GM20431 (cell line): ENCODE measurements around the gene NT5C3A.
"Not testable (repeated sequence)": the region's sequence is repeated elsewhere in the genome, so short reads cannot be mapped to it uniquely, and the experiment has no call there.

Experiments used
- in situ Hi-C: fragments of 300-500 bp; cut with MseI, MboI; formaldehyde crosslinking; loops from one replicate; pipeline ENCODE4 v1.15.0; 2020; ENCODE audit warnings: low sequenced_read_pairs; ENCODE audit not compliant: unreplicated experiment

Gene NT5C3A

DNA sequence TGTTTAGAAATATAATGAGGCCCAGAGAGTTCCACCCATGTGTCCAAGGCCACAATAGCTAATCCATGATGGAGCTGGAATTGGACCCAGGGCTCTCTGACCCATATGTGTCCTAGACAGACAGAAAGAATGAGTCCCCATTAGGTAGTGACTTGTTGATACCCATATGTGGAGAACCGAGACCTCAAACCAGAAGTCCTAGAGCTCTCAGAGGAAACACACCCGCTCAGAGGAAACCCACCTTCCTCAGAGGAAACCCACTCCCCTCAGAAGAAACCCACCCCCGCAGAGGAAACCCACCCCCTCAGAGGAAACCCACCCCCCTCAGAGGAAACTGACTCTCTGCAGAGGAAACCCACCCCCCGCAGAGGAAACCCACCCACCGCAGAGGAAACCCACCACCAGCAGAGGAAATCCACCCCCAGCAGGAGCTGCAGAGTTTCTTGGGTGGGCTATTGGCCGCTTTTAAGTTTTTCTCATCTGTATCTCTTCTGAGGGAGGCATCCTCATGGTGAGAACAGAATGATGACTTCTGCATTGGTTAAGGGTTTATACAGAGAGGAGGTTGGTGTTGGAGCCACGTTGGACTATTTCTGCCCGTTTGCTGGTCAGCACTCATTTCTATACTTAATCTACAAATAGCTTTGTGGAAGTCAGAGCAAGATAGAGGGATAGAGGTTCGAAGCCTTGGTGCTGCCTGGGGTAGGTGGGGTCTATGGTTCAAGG is 70.4 kb downstream of the NT5C3A start:
- in situ Hi-C loops = not testable (repeated sequence)

- in situ Hi-C loops = not testable (repeated sequence)
Observed at GRCh38 chr7:32991068-32991585, 71.4 kb downstream of the NT5C3A start.

GRCh38 chr7:32988148-32988547 is 74.4 kb downstream of the NT5C3A start:
- in situ Hi-C loops = not testable (repeated sequence)

GRCh38 chr7:32979902-32980301 is 82.7 kb downstream of the NT5C3A start:
- in situ Hi-C loops = not testable (repeated sequence)

GRCh38 chr7:32979246-32979645 is 83.3 kb downstream of the NT5C3A start:
- in situ Hi-C loops = not testable (repeated sequence)

DNA sequence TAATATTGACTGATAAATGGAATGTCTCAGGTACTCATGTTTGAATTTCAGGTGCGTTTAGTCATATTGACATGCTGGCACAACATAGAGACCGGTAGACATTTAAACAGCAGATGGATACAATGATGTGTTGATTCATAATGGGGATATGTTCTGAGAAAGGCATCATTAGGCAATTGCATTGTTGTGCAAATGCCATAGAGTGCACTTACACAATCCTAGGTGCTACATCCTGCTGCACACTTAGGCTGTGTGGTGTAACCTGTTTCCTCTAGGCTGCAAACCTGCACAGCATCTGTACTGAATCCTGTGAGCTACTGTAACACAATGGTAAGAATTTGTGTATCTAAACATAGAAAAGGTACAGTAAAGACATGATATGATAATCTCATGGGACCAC is 85.4 kb downstream of the NT5C3A start:
- in situ Hi-C loops = not testable (repeated sequence)

DNA sequence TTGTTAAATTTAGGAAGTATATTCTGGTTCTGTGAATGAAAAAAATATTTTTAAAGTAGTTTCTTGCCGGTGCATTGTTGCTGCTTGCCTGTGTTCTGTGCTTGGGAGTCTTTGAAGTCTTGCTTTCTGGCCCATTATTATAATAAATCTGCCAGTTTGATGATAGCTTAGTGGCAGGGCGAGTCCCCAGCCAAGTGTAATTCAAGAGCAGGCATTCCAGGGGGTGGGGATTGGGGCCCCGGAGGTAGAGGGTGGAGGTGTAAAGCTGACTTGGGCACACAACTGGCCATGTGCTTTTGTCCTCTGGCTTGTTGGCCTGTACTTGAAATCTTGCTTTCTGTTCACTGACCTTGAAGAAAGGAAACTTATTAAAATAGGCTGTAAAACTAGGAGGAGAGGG is 90.6 kb downstream of the NT5C3A start:
- in situ Hi-C loops = not testable (repeated sequence)

DNA sequence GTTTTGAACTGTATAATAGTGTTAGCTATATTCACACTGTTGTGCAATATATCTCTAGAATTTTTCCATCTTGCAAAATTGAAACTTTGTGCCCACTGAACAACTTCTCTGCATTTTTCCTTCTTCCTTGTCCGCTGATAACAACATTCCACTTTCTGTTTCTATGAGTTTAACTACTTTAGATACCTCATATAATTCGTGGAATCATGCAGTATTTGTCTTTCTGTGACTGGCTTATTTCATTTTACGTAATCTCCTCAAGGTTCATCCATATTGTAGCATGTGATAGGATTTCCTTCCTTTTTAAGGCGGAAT is 95.4 kb downstream of the NT5C3A start:
- in situ Hi-C loops = not testable (repeated sequence)

DNA sequence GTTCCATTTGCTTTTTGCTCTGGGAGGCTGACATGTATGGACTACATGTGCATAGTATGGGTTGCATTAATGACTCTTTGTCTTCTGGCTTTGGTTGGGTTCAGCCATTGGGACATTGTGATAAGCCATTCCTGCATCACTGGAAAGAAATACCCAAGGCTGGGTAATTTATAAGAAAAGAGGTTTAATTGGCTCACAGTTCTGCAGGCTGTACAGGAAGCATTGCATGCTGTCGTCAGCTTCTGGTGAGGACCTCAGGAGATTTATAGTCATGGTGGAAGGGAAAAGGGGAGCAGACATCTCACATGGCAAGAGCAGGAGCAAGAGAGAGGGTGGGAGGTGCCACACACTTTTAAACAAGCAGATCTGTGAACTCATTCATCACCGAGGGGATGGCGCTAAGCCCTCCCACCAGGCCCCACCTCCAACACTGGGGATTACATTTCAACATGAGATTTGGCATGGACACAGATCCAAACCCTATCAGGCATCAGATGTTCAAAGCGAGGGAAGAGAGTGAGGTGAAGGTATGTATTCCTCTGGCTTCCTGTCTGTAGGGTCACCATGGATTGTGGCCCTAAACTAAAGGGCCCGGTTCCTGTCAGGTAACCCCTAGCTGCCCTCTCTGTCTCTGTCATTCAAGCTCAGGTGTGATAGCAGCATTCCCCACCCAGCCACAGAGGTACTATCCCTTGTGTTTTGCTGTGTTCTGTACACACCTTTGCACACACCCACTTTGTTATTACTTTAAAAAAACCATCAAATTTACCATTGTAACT is 95.9 kb downstream of the NT5C3A start:
- in situ Hi-C loops = not testable (repeated sequence)

DNA sequence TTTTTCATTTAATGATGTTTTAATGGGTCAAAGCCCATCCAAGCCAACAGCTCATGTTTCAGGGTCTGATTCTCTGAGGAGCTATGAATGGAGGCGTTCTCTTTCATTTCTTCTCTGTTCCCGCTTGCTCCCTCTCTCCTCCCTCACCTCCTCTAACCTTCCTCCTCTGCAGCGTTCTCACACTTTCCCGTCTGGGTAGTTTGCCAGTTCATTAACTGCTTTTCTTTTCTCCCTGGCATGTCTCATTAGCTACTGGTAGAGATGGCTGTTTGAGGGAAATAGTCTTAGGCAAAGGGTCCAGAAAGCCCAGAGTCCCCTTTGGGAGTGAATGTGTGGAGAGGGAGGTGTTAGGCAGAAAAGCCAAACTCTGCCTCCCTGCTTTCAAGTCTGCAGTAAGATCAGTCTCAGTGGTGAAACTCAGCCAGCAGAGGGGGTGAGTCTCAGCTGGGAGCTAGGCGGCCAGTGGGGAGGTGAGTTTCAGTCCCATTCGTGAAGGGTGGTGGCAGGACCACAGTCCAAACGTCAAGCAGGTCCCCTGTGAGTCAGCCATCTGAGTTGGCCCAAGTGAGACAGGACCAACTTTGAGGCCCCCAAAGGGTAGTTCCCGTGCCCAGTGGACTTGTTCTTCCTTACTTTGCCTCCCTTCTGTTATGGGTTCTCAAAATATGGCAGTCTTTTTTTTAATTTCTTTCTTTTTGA is 98.0 kb downstream of the NT5C3A start:
- in situ Hi-C loops = not testable (repeated sequence)
